Esophagus squamous epithelium (tissue), 4 donors: ENCODE data around the gene TBC1D10A.

Source experiments
- CTCF ChIP-seq, 6 experiments: fragments of 450-650 bp in 4 of 6; fragments of 200-600 bp in 2 of 6; sonication (generic) in 2 of 6; IDR thresholded peaks; one replicate each; pipeline ENCODE4 v1.5.1; 2016 to 2019; ENCODE audit warnings: antibody characterized with exemption in 6 of 6, mild to moderate bottlenecking in 4 of 6, moderate library complexity in 4 of 6
- POLR2A ChIP-seq, 4 donors: fragments of 450-650 bp; IDR thresholded peaks; one replicate each; pipeline ENCODE4 v1.6.1; 2017; ENCODE audit warnings: antibody characterized with exemption in 4 of 4, mild to moderate bottlenecking in 4 of 4, moderate library complexity in 3 of 4

- TF ChIP-seq CTCF (IDR thresholded peaks at IDR 0.05) (no peak), POLR2A (IDR thresholded peaks at IDR 0.05) (no peak)
Observed at GRCh38 chr22:30326255-30326705, 461 bp downstream of the TBC1D10A start.
